HEK293 (cell line): Measurements from ENCODE around the gene ARIH2.

ENCODE experiments used
- FEZF1 ChIP-seq: fragments of 450-650 bp; formaldehyde crosslinking; IDR thresholded peaks from 2 replicates; pipeline ENCODE4 v1.5.1; 2016; ENCODE audit warnings: missing biosample characterization, missing genetic modification characterization
- GFI1B ChIP-seq: fragments of 450-650 bp; formaldehyde crosslinking; IDR thresholded peaks from 2 replicates; pipeline ENCODE4 v1.5.1; 2016; ENCODE audit warnings: missing biosample characterization, missing genetic modification characterization
- HOXD13 ChIP-seq: sonication (generic); formaldehyde crosslinking; IDR thresholded peaks from 2 replicates; pipeline ENCODE4 v1.8.0; 2022; ENCODE audit warnings: missing genetic modification reagents, borderline replicate concordance
- KLF16 ChIP-seq: fragments of 450-650 bp; formaldehyde crosslinking; IDR thresholded peaks from 2 replicates; pipeline ENCODE4 v1.5.1; 2017; ENCODE audit warnings: missing biosample characterization, missing genetic modification characterization
- KLF9 ChIP-seq: fragments of 450-650 bp; formaldehyde crosslinking; IDR thresholded peaks from 2 replicates; pipeline ENCODE4 v1.5.1; 2016; ENCODE audit warnings: missing biosample characterization, missing genetic modification characterization, low read depth
- OSR2 ChIP-seq: fragments of 450-650 bp; formaldehyde crosslinking; IDR thresholded peaks from 2 replicates; pipeline ENCODE4 v1.5.1; 2016; ENCODE audit warnings: missing biosample characterization, missing genetic modification characterization
- PATZ1 ChIP-seq: fragments of 450-650 bp; formaldehyde crosslinking; IDR thresholded peaks from 2 replicates; pipeline ENCODE4 v1.5.1; 2016; ENCODE audit warnings: missing biosample characterization, missing genetic modification characterization
- ZEB2 ChIP-seq: fragments of 450-650 bp; formaldehyde crosslinking; IDR thresholded peaks from 2 replicates; pipeline ENCODE4 v1.5.1; 2016; ENCODE audit warnings: missing biosample characterization, missing genetic modification characterization
- ZFP69B ChIP-seq: fragments of 450-650 bp; formaldehyde crosslinking; IDR thresholded peaks from 2 replicates; pipeline ENCODE4 v1.5.1; 2016; ENCODE audit warnings: missing biosample characterization, missing genetic modification characterization
- ZNF155 ChIP-seq: fragments of 450-650 bp; formaldehyde crosslinking; IDR thresholded peaks from 2 replicates; pipeline ENCODE4 v1.5.1; 2016; ENCODE audit warnings: missing biosample characterization, missing genetic modification characterization
- ZNF16 ChIP-seq: fragments of 450-650 bp; formaldehyde crosslinking; IDR thresholded peaks from 2 replicates; pipeline ENCODE4 v1.5.1; 2016; ENCODE audit warnings: low read depth, missing biosample characterization, missing genetic modification characterization
- ZNF18 ChIP-seq: fragments of 450-650 bp; formaldehyde crosslinking; IDR thresholded peaks from 2 replicates; pipeline ENCODE4 v1.5.1; 2016; ENCODE audit warnings: missing biosample characterization, missing genetic modification characterization
- ZNF202 ChIP-seq: fragments of 450-650 bp; formaldehyde crosslinking; IDR thresholded peaks from 2 replicates; pipeline ENCODE4 v1.5.1; 2016; ENCODE audit warnings: missing biosample characterization, missing genetic modification characterization, borderline replicate concordance
- ZNF248 ChIP-seq: fragments of 450-650 bp; formaldehyde crosslinking; IDR thresholded peaks from 2 replicates; pipeline ENCODE4 v1.5.1; 2017; ENCODE audit warnings: missing biosample characterization, missing genetic modification characterization
- ZNF274 ChIP-seq, 2 experiments: fragments of 200-500 bp in 1 of 2; fragments of 450-650 bp in 1 of 2; sonication (Bioruptor generic) in 1 of 2; formaldehyde crosslinking in 1 of 2; IDR thresholded peaks; 2 replicates each; pipeline versions ENCODE4 v1.5.1 to v1.6.1; 2014 to 2016; ENCODE audit warnings: borderline replicate concordance in 1 of 2, inconsistent platforms in 1 of 2, low read length in 1 of 2, missing biosample characterization in 1 of 2, missing genetic modification characterization in 1 of 2
- ZNF302 ChIP-seq: fragments of 450-650 bp; formaldehyde crosslinking; IDR thresholded peaks from 2 replicates; pipeline ENCODE4 v1.5.1; 2016; ENCODE audit warnings: missing biosample characterization, missing genetic modification characterization, low read depth
- ZNF366 ChIP-seq: fragments of 450-650 bp; formaldehyde crosslinking; conservative IDR thresholded peaks from 2 replicates; pipeline ENCODE4 v1.5.1; 2016; ENCODE audit warnings: missing biosample characterization, missing genetic modification characterization
- ZNF37A ChIP-seq: fragments of 450-650 bp; IDR thresholded peaks from 2 replicates; pipeline ENCODE4 v1.5.1; 2018; ENCODE audit warnings: missing biosample characterization, missing genetic modification characterization
- ZNF473 ChIP-seq: fragments of 450-650 bp; formaldehyde crosslinking; IDR thresholded peaks from 2 replicates; pipeline ENCODE4 v1.5.1; 2017; ENCODE audit warnings: missing biosample characterization, missing genetic modification characterization
- ZNF488 ChIP-seq: fragments of 450-650 bp; formaldehyde crosslinking; IDR thresholded peaks from 2 replicates; pipeline ENCODE4 v1.5.1; 2016; ENCODE audit warnings: missing biosample characterization, missing genetic modification characterization
- ZNF510 ChIP-seq: fragments of 450-650 bp; formaldehyde crosslinking; IDR thresholded peaks from 2 replicates; pipeline ENCODE4 v1.5.1; 2018; ENCODE audit warnings: mild to moderate bottlenecking, missing genetic modification characterization, missing biosample characterization; ENCODE audit not compliant: insufficient replicate concordance
- ZNF514 ChIP-seq: fragments of 450-650 bp; formaldehyde crosslinking; IDR thresholded peaks from 2 replicates; pipeline ENCODE4 v1.5.1; 2016; ENCODE audit warnings: missing biosample characterization, missing genetic modification characterization
- ZNF529 ChIP-seq: fragments of 450-650 bp; formaldehyde crosslinking; IDR thresholded peaks from 2 replicates; pipeline ENCODE4 v1.5.1; 2017; ENCODE audit warnings: missing genetic modification characterization, missing biosample characterization; ENCODE audit not compliant: insufficient replicate concordance
- ZNF585B ChIP-seq: fragments of 450-650 bp; formaldehyde crosslinking; IDR thresholded peaks from 2 replicates; pipeline ENCODE4 v1.5.1; 2016; ENCODE audit warnings: missing biosample characterization, missing genetic modification characterization
- ZNF624 ChIP-seq: fragments of 450-650 bp; formaldehyde crosslinking; IDR thresholded peaks from 2 replicates; pipeline ENCODE4 v1.5.1; 2017; ENCODE audit warnings: missing biosample characterization, missing genetic modification characterization
- ZNF658 ChIP-seq: fragments of 450-650 bp; formaldehyde crosslinking; IDR thresholded peaks from 2 replicates; pipeline ENCODE4; 2016; ENCODE audit warnings: missing biosample characterization, missing genetic modification characterization
- ZNF660 ChIP-seq: fragments of 450-650 bp; IDR thresholded peaks from 2 replicates; pipeline ENCODE4 v1.5.1; 2018; ENCODE audit warnings: missing biosample characterization, mild to moderate bottlenecking, missing genetic modification characterization
- ZNF677 ChIP-seq: fragments of 450-650 bp; IDR thresholded peaks from 2 replicates; pipeline ENCODE4 v1.5.0; 2018; ENCODE audit warnings: missing biosample characterization, mild to moderate bottlenecking, missing genetic modification characterization, moderate library complexity
- ZNF701 ChIP-seq: fragments of 450-650 bp; formaldehyde crosslinking; IDR thresholded peaks from 2 replicates; pipeline ENCODE4 v1.5.1; 2016; ENCODE audit warnings: missing biosample characterization, missing genetic modification characterization
- ZNF76 ChIP-seq: fragments of 450-650 bp; formaldehyde crosslinking; IDR thresholded peaks from 2 replicates; pipeline ENCODE4; 2016; ENCODE audit warnings: low read depth, missing biosample characterization, missing genetic modification characterization, borderline replicate concordance
- ZNF837 ChIP-seq: fragments of 450-650 bp; formaldehyde crosslinking; IDR thresholded peaks from 2 replicates; pipeline ENCODE4 v1.5.1; 2016; ENCODE audit warnings: missing biosample characterization, missing genetic modification characterization

Gene ARIH2

GRCh38 chr3:48898383-48899234 lies 20.0 kb upstream of the ARIH2 start, which contains the start of gene SLC25A20 (continued):
- no peak for TF ChIP-seq OSR2
- TF ChIP-seq ZNF366 (tag by site-specific recombination), result no peak
- no peak for TF ChIP-seq ZNF155 (tag by site-specific recombination)
- TF ChIP-seq ZNF18, result no peak
- peak; percentile 58 for TF ChIP-seq FEZF1 (tag by site-specific recombination)
- no peak for TF ChIP-seq ZNF37A (tag by site-specific recombination)
- TF ChIP-seq GFI1B (tag by site-specific recombination), result no peak
- TF ChIP-seq ZNF16 (tag by site-specific recombination), result no peak
- peak; percentile 80 for TF ChIP-seq KLF16 (tag by site-specific recombination)
- no peak for TF ChIP-seq ZNF488 (tag by site-specific recombination)
- TF ChIP-seq HOXD13 (CRISPR knock-in tag), result no peak
- no peak for TF ChIP-seq ZNF274 (IDR thresholded peaks at IDR 0.05; ENCODE audit: low read length)
- TF ChIP-seq ZNF274 (tag by site-specific recombination; IDR thresholded peaks at IDR 0.05; ENCODE audit: borderline replicate concordance), result no peak
- TF ChIP-seq ZNF302 (tag by site-specific recombination), result no peak
- peak; percentile 19; the same call in 1 of the 2 replicates for TF ChIP-seq ZFP69B (tag by site-specific recombination)
- no peak for TF ChIP-seq ZNF514 (tag by site-specific recombination)
- TF ChIP-seq ZNF585B (tag by site-specific recombination), result no peak
- TF ChIP-seq KLF9 (tag by site-specific recombination), result peak; percentile 98
- no peak for TF ChIP-seq ZNF837 (tag by site-specific recombination)
- TF ChIP-seq ZNF624 (tag by site-specific recombination), result no peak
- 0 out of 2 replicates have a peak, but pooled peaks have one; percentile 51 for TF ChIP-seq ZEB2
- TF ChIP-seq ZNF658 (tag by site-specific recombination), result no peak
- no peak for TF ChIP-seq ZNF510 (tag by site-specific recombination)
- no peak for TF ChIP-seq ZNF701 (tag by site-specific recombination)
- no peak for TF ChIP-seq ZNF529 (tag by site-specific recombination)
- TF ChIP-seq ZNF660 (tag by site-specific recombination), result no peak
- no peak for TF ChIP-seq ZNF248 (tag by site-specific recombination)
- no peak for TF ChIP-seq ZNF202 (tag by site-specific recombination)
- peak; percentile 87 for TF ChIP-seq ZNF76
- no peak for TF ChIP-seq ZNF473 (tag by site-specific recombination)
- TF ChIP-seq ZNF677, result no peak
- TF ChIP-seq PATZ1, result peak; percentile 84
